Amniotic epithelial cell (primary cell): Measurements from ENCODE around the gene STK24.
A peak's percentile ranks its signal among the peaks of the same experiment; 100 is the strongest.

Experiments
- DNase-seq: peaks from one replicate; pipeline ENCODE4 v3.0.0-alpha.2; 2010; ENCODE audit warnings: low read depth

The STK24 gene

GRCh38 chr13:98581971-98582702, 5.2 kb upstream of the STK24 start:
- DNase-seq: peak; percentile 62

- no peak for DNase-seq
Measured at GRCh38 chr13:98581381-98581780, 4.5 kb upstream of the STK24 start.

- DNase-seq: no peak
Measured at GRCh38 chr13:98580420-98580819, 3.5 kb upstream of the STK24 start.

- no peak for DNase-seq
Measured at GRCh38 chr13:98577836-98578285, 954 bp upstream of the STK24 start.

- DNase-seq: no peak
Measured at GRCh38 chr13:98576200-98576945, 534 bp downstream of the STK24 start.

- DNase-seq: no peak
Measured at GRCh38 chr13:98575904-98576199, 1.1 kb downstream of the STK24 start.

GRCh38 chr13:98575009-98575903, 1.7 kb downstream of the STK24 start:
- DNase-seq: peak; percentile 43

GRCh38 chr13:98571955-98572662, 4.8 kb downstream of the STK24 start:
- no peak for DNase-seq

- peak; percentile 68 for DNase-seq
Measured at GRCh38 chr13:98570929-98571372, 6.0 kb downstream of the STK24 start.

- peak; percentile 97 for DNase-seq
Measured at GRCh38 chr13:98569494-98570367, 7.2 kb downstream of the STK24 start.

GRCh38 chr13:98568918-98569317, 8.0 kb downstream of the STK24 start:
- DNase-seq: peak; percentile 45

GRCh38 chr13:98567140-98567539, 9.8 kb downstream of the STK24 start:
- DNase-seq: no peak

GRCh38 chr13:98565726-98566565, 11.0 kb downstream of the STK24 start:
- DNase-seq: no peak

- no peak for DNase-seq
Measured at GRCh38 chr13:98564204-98564603, 12.7 kb downstream of the STK24 start.

- no peak for DNase-seq
Measured at GRCh38 chr13:98563071-98563470, 13.8 kb downstream of the STK24 start.

GRCh38 chr13:98559169-98559568, 17.7 kb downstream of the STK24 start:
- no peak for DNase-seq

- peak; percentile 66 for DNase-seq
Measured at GRCh38 chr13:98557937-98558792, 18.7 kb downstream of the STK24 start.

GRCh38 chr13:98556968-98557631, 19.8 kb downstream of the STK24 start:
- peak; percentile 82 for DNase-seq
